ENCODE data around the gene DYNLT4. TPM values are rescaled to one million over a fixed set of nuclear protein-coding genes. Genes with fewer than 3 reads are reported as not detected.

The DYNLT4 gene
- total RNA-seq, 1 experiment from 2014 or later, result 0.54 TPM

GRCh38 chr1:44777969-44778635 is 29.0 kb downstream of the DYNLT4 start:
- Histone ChIP-seq H3K27me3 (replicated peaks; ENCODE audit: insufficient read depth, low read depth, low read length, poor library complexity) (no peaks in the 10 kb centered on the region), H3K4me3 (ENCODE audit: low read depth, low read length, poor library complexity, severe bottlenecking) (peak overlapping the region; percentile 90), H3K27ac (ENCODE audit: low read depth, low read length, poor library complexity, severe bottlenecking) (peak overlapping the region; percentile 94), H3K36me3 (ENCODE audit: insufficient read depth, low read length, poor library complexity, severe bottlenecking) (peaks cover 65% of the 10 kb centered on the region), H3K4me1 (ENCODE audit: insufficient read depth, low read length, poor library complexity, severe bottlenecking) (peaks cover 7% of the 10 kb centered on the region), H3K9me3 (ENCODE audit: low read depth, low read length, poor library complexity, severe bottlenecking) (no peaks in the 10 kb centered on the region)
- ChIA-PET CTCF (no interaction called here), POLR2A (ENCODE audit: low non-redundant PET) (no interaction called here)
- TF ChIP-seq EZH2 (IDR thresholded peaks at IDR 0.05; ENCODE audit: borderline replicate concordance, low read depth, low read length, poor library complexity, severe bottlenecking) (no peak), CTCF (conservative IDR thresholded peaks at IDR 0.05; ENCODE audit: low read depth, low read length) (no peak)
- intact Hi-C loops (cut with micrococcal nuclease; ENCODE audit: unreplicated experiment), result loop anchor here (2.0 to 5.0 kb wide), 2 partner anchors 36 to 63 kb away; no protein-coding TSS in a partner anchor
- BruUV-seq (replicated peaks), result no TSS peak
- no peak for DNase-seq (ENCODE audit: low spot score)

- Histone ChIP-seq H3K27me3 (replicated peaks; ENCODE audit: insufficient read depth, low read depth, low read length, poor library complexity) (no peaks in the 10 kb centered on the region), H3K9me3 (ENCODE audit: low read depth, low read length, poor library complexity, severe bottlenecking) (no peaks in the 10 kb centered on the region), H3K27ac (ENCODE audit: low read depth, low read length, poor library complexity, severe bottlenecking) (peak overlapping the region; percentile 94), H3K4me3 (ENCODE audit: low read depth, low read length, poor library complexity, severe bottlenecking) (peak overlapping the region; percentile 90), H3K36me3 (ENCODE audit: insufficient read depth, low read length, poor library complexity, severe bottlenecking) (peaks cover 65% of the 10 kb centered on the region), H3K4me1 (ENCODE audit: insufficient read depth, low read length, poor library complexity, severe bottlenecking) (peaks cover 7% of the 10 kb centered on the region)
- no TSS peak for BruUV-seq (replicated peaks)
- ChIA-PET CTCF (no interaction called here), POLR2A (ENCODE audit: low non-redundant PET) (no interaction called here)
- TF ChIP-seq CTCF (conservative IDR thresholded peaks at IDR 0.05; ENCODE audit: low read depth, low read length) (no peak), EZH2 (IDR thresholded peaks at IDR 0.05; ENCODE audit: borderline replicate concordance, low read depth, low read length, poor library complexity, severe bottlenecking) (no peak)
- intact Hi-C loops (cut with micrococcal nuclease; ENCODE audit: unreplicated experiment), result loop anchor here (2.0 to 5.0 kb wide), 2 partner anchors 35 to 63 kb away; no protein-coding TSS in a partner anchor
- DNase-seq (ENCODE audit: low spot score), result no peak
Observed at GRCh38 chr1:44777547-44777946, 29.6 kb downstream of the DYNLT4 start.

GRCh38 chr1:44776730-44777068 is 30.5 kb downstream of the DYNLT4 start:
- intact Hi-C loops (cut with micrococcal nuclease; ENCODE audit: unreplicated experiment), result loop anchor here (2.0 to 5.0 kb wide), 2 partner anchors 34 to 62 kb away; no protein-coding TSS in a partner anchor
- H3K4me1 ChIP-seq (ENCODE audit: insufficient read depth, low read length, poor library complexity, severe bottlenecking), result peaks cover 7% of the 10 kb centered on the region
- H3K36me3 ChIP-seq (ENCODE audit: insufficient read depth, low read length, poor library complexity, severe bottlenecking), result peaks cover 60% of the 10 kb centered on the region
- peak overlapping the region; percentile 90 for H3K4me3 ChIP-seq (ENCODE audit: low read depth, low read length, poor library complexity, severe bottlenecking)
- no TSS peak for BruUV-seq (replicated peaks)
- no peak for TF ChIP-seq EZH2 (IDR thresholded peaks at IDR 0.05; ENCODE audit: borderline replicate concordance, low read depth, low read length, poor library complexity, severe bottlenecking)
- no peak for DNase-seq (ENCODE audit: low spot score)
- POLR2A ChIA-PET (ENCODE audit: low non-redundant PET), result no interaction called here
- CTCF ChIA-PET, result no interaction called here
- no peaks in the 10 kb centered on the region for H3K27me3 ChIP-seq (replicated peaks; ENCODE audit: insufficient read depth, low read depth, low read length, poor library complexity)
- no peaks in the 10 kb centered on the region for H3K9me3 ChIP-seq (ENCODE audit: low read depth, low read length, poor library complexity, severe bottlenecking)
- H3K27ac ChIP-seq (ENCODE audit: low read depth, low read length, poor library complexity, severe bottlenecking), result peak overlapping the region; percentile 94
